ENCODE measurements around the gene PBX4.

GRCh38 chr19:19540715-19541515 is 77.6 kb downstream of the PBX4 start:
- TF ChIP-seq GATA2 (IDR thresholded peaks at IDR 0.05; ENCODE audit: low read depth, low read length) (no peak), GATA3 (IDR thresholded peaks at IDR 0.05; ENCODE audit: low read depth, low read length) (no peak)

Measured in SH-SY5Y (cell line).